ENCODE measurements around the gene ANO6.
A peak's percentile ranks its signal among the peaks of the same experiment; 100 is the strongest.
"Not testable (repeated sequence)": the region's sequence is repeated elsewhere in the genome, so short reads cannot be mapped to it uniquely, and the experiment has no call there.

The ANO6 gene

DNA sequence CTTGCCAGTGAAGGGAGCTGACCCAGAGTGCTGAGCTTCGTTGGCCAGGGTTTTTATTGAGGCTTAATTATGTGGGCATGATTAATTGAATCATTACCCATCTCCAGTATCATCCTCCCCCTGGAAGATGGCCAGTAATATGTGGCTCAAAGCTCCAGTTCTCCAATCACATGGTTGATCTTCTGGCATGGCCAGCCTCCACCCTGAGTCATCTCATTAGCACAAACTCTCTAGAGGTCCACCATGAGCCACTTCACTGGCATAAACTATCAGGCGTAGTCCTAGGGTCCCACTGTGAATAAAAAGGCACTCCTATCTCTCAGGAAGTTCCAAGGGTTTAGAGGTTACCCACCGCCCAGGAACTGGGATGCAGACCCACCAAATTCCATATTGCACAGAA, 135.0 kb downstream of the ANO6 start:
- no peak for DNase-seq (ENCODE audit: low spot score)

DNA sequence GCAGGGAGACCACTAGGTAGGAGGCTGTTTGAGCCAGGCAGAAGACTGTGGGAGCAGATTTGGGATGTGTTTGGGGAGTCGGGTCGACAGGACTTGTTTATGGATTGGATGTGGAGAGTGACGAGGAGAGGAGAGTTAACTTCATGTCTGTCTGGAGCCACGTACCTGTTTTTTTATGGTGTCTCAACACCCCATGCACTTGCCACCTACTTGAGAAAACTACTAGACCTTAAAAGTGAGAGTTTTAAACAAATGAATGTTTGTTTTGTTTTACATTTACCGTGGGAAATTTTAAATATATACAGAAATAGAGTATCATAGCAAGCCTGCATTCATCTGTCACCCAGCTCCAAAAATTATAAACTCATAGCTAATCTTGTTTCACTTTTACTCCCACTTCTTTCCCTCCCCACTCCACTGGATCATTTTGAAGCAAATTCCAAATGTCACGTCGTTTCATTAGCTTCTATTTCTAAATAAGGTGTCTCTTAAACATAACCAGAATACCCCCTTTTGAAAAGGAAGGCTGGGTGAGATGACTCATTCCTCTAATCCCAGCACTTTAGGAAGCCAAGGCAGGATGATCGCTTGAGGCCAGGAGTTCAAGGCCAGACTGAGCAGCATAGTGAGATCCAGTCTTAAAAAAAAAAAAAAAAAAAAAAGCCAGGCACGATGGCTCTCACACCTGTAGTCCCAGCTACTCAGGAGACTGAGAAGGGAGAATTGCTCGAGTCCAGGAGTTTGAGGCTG, 136.2 kb downstream of the ANO6 start:
- DNase-seq (ENCODE audit: low spot score), result no peak

DNA sequence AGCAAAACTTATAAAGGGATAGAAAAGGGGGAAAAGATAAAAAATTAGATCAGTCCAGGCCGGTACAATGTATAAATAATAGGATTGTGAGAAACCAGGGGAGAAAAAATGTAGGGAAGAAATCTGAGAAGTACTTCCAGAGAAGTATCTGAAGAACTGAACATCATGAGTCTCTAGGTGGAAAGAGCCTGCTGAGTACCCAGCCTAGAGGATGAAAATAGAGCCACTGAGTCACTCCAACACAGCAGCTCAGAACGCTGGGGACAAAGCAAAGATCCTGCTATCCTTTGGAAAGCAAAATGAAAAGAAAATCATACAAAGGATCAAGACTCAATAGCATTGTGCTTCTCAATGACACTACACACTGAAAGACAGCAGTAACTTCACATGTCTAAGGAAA, 138.0 kb downstream of the ANO6 start:
- no peak for DNase-seq (ENCODE audit: low spot score)

DNA sequence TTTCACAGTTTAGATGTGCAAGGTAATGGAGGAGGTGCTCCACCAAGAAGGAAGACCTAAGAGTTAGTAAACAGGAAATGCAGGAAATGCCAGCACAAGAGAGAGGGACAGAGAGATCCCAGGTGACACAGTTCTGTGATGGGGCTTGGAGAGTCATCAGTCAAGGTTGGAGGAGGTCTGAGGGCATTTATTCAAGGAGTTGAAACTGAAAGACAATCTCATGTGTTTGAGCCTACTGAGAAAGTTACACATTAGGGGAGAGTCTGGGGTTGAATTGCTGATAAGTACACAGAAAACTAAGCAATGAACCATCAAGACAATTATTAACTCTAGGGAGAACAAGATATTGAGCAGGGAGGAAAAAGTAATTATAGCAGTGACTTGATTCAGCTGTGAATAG, 138.5 kb downstream of the ANO6 start:
- no peak for DNase-seq (ENCODE audit: low spot score)

DNA sequence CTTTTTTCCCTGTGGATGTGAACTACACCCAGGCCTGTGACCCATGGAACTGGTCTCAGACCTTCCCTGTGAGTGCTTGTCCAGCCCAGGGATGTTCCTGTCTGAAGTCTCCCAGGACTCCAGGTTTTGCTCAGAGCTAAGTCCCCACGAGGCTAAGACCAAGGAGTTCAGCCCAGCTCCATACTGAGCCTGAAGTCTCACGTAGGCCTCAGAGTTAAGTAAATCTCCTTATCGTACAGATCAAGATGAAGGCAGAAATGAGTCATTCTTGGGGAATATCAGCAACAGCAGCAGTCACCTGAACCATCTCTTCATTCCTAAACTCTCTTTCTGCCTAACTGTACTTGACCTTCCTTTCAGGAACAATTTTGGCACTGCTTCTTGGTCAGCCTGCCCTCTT, 139.8 kb downstream of the ANO6 start:
- no peak for DNase-seq (ENCODE audit: low spot score)

DNA sequence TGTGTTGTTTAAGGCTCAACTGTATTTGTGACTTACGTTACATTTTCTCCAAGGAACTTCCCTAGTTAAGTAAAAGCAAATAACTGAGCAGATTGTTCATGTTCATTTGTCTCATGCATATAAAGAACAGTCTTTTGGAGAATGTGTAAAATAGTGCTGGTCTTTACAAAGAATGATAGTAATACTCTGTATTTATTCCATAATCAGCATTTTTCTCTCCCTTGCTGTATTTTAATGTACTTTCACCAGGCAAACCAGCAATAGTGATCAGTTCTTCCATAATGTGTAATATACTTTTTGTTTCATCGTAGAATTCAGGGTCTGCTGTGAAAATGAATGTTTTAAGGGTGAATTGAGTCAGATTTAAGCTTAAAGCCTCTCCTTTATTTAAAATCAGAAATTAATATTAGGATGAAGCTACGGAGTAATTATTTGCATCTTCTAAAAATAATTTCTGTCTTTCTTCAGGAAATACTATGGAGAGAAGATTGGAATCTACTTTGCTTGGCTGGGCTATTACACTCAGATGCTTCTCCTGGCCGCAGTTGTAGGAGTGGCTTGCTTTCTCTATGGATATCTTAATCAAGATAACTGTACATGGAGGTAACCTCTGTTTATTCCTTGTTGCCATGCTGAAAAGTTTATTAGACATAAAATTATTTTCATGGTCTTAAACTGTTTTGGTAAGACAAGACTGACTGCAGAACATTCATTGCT, 141.1 kb downstream of the ANO6 start:
- DNase-seq (ENCODE audit: low spot score), result no peak

DNA sequence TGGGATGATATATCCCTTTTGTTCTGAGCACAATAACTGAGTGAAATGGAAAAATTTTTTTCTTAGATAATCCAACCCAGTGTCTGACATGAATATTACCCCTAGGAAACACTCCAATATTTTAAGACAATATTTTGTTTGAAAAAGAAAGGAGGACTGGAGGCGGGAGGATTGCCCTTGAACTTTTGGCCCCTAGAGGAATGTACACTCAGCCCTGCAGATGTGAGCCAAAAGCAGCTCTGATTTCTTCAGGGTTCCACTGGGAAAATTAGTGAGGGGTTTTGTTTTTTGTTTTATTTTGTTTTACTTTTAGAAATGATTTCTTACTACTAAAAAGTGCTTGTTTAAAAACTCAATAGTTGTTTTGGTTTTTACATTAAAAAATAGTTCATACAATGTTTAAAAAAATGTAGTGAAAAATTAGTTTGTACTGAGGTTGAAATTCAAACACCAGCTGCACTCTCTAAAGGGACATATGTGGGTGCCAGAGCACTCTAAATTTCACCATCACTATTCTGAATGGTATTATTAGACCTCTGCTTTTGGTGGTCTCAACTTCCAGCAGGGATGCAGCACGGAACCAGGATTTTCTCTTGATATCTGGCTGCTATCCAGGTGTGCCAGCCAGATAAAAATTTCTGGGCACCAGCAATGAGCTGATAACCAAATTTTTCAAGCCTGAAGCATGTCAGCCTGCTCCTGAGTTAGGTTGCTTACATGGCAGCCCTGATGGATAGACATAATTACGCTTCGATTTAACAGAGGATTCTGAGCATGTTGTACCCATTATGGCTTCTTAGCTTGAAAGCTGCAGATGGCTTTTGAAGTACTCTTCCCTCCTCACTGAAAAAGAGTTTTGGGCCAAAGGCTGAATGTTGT, 141.9 kb downstream of the ANO6 start:
- no peak for DNase-seq (ENCODE audit: low spot score)

DNA sequence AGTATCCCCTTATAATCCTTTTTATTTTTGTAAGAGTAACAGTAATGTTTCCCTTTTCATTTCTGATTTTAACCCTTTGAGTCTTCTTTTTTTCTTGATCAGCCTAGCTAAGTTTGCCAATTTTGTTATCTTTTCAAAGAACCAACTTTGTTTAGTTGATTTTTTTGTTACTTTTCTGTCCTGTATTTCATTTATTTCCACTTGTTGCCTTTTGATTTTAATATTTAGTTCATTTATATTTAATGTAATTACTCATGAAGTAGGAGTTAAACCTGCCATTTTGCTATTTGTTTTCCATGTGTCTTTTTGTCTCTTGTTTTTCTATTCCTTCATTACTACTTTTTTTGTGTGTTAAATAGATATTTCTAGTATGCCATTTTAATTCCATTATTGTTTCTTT, 146.4 kb downstream of the ANO6 start:
- DNase-seq (ENCODE audit: low spot score), result no peak

DNA sequence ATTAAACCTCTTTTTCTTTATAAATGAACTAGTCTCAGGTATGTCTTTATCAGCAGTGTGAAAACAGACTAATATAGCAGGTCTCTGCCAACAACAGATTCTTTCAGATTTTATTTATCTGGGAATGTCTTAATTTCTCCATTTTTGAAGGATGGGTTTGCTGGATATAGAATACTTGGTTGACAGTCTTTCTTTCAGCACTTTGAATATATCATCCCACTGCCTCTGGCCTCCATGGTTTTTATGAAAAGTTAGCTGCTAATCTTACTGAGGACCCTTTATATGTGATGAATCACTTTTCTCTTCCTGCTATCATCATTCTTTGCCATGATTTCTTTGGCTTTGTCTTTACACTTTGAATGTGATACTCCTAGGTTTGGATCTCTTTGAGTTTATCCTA, 148.0 kb downstream of the ANO6 start:
- no peak for DNase-seq (ENCODE audit: low spot score)

DNA sequence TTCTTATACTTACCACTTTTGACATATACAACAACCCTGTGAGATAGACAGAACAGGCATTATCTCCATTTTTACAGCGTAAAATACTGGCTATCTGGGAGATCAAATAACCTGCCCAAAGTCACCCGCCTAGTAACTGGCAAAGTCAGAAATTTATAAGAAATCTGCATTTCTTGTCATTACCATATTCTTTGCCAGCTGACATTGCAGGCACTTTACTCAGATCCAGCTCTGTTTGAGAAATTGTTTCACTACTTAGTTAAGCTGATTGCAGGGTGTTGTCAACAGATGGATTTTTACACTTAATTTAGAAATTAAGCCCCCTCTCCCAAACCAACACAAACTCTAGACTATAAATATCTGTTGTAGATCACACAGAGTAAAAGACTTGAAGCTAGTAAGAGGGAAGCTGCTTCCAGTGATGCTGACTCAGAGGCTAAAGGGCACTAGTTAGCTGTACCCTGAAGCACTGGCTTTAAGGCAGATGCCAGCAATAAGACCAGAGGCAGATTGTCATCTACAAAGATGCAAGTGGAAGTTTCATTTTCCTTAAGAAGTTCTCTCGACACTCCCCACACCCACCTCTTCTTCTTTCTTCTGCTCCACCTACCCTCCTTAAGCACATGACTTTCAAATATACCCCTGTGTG, 153.1 kb downstream of the ANO6 start:
- DNase-seq (ENCODE audit: low spot score), result no peak

DNA sequence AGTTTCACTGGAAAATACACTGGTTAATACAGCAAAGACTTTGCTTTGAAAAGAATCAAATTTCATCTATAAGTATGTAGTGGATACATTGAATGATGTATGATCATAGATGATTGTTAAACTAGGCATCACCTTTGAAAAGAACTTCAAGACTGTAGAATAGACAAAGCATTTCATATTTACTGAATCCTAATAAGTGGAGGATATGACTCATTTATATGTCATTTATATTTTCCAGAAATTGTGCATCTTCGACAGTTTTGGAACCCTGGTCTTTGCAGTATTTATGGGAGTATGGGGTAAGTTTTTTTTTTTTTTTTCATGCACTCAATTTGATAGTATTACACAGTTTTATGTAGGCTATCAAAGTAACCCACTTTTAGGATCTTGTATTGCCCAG, 161.9 kb downstream of the ANO6 start:
- DNase-seq (ENCODE audit: low spot score), result no peak

DNA sequence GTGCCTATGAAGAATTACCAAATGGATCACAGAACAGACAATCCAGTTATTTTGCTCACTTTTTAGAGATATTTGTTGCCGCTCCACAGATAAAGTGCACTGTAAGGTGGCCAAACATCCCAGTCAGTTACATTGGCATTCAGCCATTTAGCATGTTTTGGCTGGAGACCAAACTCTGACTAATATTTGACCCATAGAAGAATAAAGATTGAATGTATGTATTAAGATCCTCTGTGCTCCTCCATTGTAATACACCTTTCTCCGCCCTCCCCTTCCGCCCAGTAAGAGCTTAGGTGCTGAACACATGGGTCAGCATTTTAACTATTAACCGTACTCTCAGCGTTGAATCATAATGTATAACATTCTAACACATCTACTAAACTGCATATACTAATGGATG, 163.4 kb downstream of the ANO6 start:
- DNase-seq (ENCODE audit: low spot score), result no peak

DNA sequence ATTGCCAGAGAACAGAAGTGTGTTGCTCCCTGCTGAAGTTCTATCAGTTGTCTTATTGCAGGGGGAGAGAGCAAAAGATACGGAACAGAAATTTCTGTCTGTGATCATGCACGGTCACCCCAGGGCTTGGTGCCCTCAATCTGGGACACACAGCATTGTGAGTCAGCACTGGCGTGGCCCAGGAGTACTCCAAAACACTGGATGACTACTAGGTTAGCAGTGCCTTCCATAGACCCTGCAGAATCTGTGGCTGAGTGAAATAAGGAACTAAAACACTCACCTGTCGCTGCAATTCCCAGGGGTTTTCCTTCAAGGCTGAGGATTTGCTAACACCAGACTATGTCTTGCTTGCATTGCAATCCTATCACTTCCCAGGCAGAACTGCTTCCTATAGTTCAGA, 165.5 kb downstream of the ANO6 start:
- no peak for DNase-seq (ENCODE audit: low spot score)

DNA sequence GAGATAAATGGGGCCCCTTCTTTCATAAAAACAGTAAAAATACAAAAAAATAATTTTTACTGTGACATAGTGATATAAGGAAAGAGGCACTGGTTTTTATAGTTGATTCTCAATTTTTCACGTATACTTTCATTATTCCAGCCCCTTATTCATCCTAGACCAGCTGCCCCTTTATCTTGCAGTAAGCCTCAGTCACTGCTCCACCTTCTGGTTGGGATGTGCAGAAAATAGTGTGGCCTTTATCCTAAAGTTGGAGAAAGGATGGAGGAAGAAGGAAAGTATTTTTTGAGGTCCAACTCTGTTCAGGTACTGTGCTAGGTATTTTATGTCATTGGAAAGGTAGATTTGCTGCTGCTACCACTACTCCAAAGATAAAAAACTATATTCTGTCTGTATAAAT, 172.7 kb downstream of the ANO6 start:
- DNase-seq (ENCODE audit: low spot score), result peak; percentile 36

DNA sequence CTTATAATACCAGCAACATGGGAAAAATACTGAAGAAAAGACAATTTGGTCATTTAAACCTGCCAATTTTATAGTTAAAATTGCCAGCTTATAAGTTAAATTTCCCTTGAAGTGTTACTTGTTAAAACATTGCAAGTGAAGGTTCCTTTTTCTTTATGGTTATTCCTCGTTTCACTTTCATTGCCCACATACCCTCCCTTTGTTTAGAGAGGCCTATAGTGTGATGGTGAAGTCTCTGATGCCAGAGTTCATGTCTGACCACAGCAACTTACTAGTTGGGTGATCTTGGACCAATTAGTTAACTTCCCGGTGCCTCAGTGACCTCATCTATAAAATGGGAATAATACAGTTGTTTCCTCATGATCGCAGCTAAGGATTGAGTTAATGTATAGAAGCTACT, 173.5 kb downstream of the ANO6 start:
- DNase-seq (ENCODE audit: low spot score), result no peak

DNA sequence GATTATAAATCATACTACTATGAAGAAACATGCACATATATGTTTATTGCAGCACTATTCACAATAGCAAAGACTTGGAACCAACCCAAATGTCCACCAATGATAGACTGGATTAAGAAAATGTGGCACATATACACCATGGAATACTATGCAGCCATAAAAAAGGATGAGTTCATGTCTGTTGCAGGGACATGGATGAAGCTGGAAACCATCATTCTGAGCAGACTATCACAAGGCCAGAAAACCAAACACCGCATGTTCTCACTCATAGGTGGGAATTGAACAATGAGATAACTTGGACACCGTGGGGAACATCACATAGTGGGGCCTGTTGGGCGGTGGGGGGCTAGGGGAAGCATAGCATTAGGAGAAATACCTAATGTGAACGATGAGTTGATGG, 181.6 kb downstream of the ANO6 start:
- not testable (repeated sequence) for DNase-seq (ENCODE audit: low spot score)

DNA sequence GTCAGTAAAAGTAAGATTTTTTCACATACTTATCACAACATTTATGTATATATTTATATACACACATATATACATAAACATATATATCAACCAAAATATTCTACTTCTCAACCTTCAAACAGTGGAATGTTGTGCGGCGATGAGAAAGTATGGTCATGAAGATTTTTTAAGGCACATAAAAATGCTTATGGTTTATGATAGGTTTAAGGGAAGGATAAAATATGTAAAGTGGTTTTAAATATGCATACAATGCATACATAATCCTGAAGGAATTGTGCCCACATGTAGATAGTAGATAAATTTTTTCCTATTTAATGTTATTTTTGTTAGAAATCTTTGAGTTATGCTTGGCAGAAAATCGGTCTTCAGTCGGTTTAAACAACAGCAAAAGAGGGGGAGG, 182.7 kb downstream of the ANO6 start:
- DNase-seq (ENCODE audit: low spot score), result no peak

DNA sequence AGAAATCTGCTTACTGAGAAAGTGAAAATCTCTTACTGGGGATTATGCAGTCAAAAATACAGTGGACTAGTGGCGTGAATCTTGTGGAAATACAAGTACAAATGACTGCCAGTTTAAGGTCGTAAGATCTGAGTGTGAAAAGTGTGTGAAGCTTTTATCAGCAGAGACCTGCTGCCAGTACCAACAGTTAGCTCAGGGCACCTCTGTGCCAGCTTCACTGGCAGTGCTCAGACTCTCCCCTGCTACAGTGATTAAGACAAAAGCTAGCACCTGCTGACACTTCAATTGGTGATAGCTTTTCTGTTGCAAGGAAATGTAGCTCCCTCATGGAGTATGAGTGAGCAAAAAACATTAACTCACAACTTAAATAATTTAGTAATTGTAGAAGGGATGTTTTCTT, 185.1 kb downstream of the ANO6 start:
- no peak for DNase-seq (ENCODE audit: low spot score)

DNA sequence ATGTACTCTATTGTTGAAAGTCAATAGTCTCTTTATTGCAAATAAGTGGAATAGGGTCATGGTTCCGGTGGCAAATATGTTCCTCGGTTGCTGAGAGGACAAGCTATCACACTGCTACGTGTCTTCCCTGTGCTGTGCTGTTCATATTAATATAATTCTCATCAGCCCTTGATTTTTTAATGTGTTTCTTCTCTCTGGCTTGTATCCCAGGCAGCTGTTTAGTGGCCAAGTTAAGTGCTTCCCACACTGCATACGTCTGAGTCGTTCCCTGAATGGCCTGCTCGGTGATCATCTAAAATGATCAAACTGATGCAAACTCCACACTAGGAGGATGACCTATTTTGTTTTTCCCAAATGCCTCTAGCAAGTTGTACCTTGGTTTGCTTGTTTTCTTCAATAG, 186.4 kb downstream of the ANO6 start:
- DNase-seq (ENCODE audit: low spot score), result no peak

DNA sequence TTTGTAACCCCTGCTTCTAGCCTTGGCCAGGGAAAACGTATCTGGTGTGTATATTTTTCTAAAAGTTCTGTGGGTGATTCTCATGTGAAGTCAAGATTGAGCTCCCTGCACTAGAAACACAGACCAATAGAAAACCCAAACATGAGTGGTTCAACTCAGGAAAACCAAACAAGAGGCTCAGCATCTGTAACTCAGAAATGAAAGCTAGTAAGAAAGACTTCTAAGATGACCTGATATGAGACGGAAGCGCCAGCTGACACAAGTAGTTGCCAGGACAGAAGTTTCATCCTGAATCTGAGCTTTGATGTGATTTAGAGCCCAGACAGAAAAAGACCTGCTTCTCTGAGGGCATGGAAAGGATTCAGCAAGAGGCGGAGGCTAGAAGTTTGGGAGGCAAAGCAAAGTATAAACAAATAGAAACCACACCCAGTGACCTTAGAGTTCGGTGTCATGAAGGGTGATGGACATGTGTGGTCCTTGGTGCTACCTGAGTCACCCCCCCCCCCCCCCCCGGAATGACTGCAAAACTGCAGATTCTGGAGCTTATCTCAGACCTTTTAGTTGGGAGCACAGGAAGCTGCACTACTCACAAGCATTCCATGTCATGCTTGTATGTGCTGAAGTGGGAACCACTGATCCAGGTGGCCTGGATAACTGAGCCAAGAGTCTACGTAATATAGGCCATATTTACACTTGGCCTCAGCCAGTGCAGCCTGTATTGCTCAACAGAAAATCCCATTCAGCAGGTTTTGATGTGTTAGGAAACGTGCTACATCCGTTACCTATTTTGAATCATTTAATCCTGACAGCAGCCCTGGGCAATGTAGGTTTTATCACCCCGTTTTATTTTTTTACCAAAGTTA, 191.3 kb downstream of the ANO6 start:
- DNase-seq (ENCODE audit: low spot score), result no peak

DNA sequence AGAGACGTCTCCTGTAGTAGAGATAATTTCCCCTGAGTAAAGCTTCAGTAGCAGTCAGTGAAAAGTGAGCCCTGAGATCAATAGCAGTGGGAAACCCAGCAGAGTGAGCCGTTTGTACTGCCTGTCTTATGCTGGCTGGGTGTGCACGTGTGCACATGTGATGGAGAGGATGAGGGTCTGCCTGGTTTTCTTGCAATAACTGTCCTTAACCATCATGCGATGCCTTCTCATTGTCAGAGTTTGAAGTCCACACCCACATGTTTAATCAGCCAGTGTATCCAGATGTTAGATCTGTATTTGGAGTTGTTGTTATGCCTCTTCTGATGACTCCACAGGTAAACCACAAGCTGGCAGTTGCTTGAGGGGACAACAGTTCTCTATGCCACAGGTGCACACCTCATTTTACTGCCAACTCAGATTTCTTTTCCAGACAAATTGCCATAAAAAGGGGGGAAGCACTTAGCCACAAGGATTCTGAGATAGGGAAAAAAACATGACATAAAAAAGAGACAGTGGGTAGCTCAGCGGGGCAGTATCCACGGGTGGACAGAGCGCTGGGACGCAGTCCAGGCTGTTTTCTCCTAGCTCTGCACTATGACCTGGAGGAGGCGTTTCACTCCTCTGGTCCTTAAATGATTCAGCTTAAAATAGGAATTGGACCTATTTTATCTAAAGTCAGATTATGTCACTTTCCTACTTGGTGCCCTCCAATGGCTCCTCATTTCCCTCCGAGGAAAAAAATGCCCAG, 192.3 kb downstream of the ANO6 start:
- no peak for DNase-seq (ENCODE audit: low spot score)

Measured in HuH-7 (cell line).